Measurements from ENCODE around the gene RGS9.

DNA sequence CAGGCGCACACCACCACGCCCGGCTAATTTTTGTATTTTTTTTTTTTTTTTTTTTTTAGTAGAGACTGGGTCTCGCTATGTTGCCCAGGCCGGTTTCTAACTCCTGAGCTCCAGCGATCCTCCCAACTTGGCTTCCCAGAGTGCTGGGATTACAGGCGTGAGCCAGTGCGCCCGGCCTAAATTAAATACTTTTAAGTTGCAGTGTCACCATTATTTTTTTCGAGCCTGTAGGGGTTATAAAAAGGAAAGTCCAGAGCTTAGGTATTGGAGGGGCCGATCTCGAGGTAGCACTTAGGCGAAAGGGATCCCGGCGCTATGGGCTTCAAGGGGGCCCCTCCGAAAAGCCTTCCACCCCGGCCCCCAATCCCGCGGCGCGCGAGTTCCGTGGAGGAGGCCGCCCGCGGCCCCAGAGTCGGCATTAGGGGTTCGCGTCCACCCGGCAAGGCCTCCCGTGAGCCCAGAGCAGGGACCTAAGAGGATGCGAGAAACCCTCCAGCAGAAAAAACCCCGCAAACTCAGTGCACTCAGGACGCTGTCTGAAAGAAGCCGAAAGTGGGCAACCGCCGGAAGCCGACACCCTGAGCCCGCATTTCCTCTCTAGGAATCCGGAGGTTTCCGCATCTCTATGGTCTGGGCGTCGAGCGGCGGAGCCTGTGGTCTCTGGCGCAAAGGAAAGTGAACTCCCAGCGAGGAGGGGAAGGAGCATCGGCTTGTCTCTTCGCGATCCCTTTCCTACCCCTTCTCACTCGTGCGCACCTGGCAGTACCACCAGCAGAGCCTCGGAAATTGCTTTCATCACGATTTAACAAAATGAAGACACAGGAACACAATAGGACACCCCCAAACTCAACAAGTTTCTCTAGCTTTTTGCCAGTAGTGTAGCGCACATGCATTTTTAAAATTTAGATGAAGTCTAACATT, 14.1 kb upstream of the RGS9 start:
- TF ChIP-seq, protein P1, sequence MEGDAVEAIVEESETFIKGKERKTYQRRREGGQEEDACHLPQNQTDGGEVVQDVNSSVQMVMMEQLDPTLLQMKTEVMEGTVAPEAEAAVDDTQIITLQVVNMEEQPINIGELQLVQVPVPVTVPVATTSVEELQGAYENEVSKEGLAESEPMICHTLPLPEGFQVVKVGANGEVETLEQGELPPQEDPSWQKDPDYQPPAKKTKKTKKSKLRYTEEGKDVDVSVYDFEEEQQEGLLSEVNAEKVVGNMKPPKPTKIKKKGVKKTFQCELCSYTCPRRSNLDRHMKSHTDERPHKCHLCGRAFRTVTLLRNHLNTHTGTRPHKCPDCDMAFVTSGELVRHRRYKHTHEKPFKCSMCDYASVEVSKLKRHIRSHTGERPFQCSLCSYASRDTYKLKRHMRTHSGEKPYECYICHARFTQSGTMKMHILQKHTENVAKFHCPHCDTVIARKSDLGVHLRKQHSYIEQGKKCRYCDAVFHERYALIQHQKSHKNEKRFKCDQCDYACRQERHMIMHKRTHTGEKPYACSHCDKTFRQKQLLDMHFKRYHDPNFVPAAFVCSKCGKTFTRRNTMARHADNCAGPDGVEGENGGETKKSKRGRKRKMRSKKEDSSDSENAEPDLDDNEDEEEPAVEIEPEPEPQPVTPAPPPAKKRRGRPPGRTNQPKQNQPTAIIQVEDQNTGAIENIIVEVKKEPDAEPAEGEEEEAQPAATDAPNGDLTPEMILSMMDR (IDR thresholded peaks at IDR 0.05): no peak
- TF ChIP-seq POLR2A (IDR thresholded peaks at IDR 0.05): peak in 1 of 2 donors; percentile 35

Data from vagina (tissue), 2 donors.